Measurements from ENCODE around the gene C14orf119. TPM values are rescaled to one million over a fixed set of nuclear protein-coding genes. Genes with fewer than 3 reads are reported as not detected.

Gene C14orf119
- total and polyA plus RNA-seq, 9 of the 15 experiments (the other 6 are each of a cell fraction or from before 2014, with no cell fraction given) = 36.7 to 251 (median 51.8) TPM

DNA sequence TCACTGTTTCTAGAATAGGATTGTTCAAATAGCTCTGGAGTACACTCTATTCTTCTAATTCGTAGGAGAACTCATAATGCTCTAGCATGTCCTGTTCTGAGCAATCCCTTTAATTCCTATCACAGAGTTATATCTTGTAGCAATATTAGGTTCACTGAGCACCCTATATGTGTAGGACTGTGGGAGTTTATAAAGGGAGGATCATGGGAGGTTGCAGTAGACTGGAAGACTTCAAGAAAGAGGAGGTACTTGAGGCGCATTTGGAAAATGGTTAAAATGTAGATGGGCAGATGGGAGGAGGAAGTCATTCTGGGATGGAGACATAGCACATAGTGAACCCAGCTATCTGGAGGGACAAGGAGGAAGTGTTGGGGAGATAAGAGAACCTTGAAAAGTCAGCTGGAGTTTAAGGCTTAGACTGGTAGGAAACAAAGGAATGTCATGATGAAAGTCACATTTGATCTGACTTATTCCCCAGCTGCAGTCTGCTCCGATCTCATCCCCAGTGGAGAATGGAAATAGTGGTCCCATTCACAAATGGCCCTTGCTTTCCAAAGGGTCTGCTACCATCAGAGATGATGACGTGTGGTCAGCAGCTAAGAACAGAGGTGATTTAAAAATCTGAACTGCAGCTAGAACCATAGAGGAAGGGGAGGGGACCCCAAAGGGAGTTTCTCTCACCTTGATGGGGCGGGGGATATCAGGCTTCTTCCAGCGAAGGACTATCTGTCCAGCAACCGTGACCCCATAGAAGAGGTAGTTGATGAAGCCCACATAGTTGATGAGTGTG, 33.9 kb downstream of the C14orf119 start (continued):
- TF ChIP-seq USF1 (CRISPR knock-in tag; IDR thresholded peaks at IDR 0.05) (no peak), SNRNP70 (optimal IDR thresholded peaks at IDR 0.05; ENCODE audit: low read depth, low read length) (no peak), TBL1XR1 (IDR thresholded peaks at IDR 0.05; ENCODE audit: low read length in 2 of 2) (peak in 1 of 2 experiments; percentile 56; a peak in 1 of 4 replicates), SMARCC2 (IDR thresholded peaks at IDR 0.05; ENCODE audit: low read depth) (no peak), MCM2 (IDR thresholded peaks at IDR 0.05; ENCODE audit: low read depth) (no peak), SAP30 (IDR thresholded peaks at IDR 0.05; ENCODE audit: borderline replicate concordance, insufficient read depth, low read depth, low read length, poor library complexity, severe bottlenecking) (no peak), ETV5 (CRISPR knock-in tag; IDR thresholded peaks at IDR 0.05; ENCODE audit: low read depth) (0 out of 2 replicates have a peak, but pooled peaks have one; percentile 40), PHTF2 (CRISPR knock-in tag; IDR thresholded peaks at IDR 0.05) (no peak), TCF3 (CRISPR knock-in tag; IDR thresholded peaks at IDR 0.05) (peak; percentile 86), TOE1 (IDR thresholded peaks at IDR 0.05; ENCODE audit: borderline replicate concordance) (no peak), TOE1 (CRISPR knock-in tag; IDR thresholded peaks at IDR 0.05; ENCODE audit: borderline replicate concordance, low read depth) (no peak), IFI16 (CRISPR knock-in tag; IDR thresholded peaks at IDR 0.05) (no peak), KDM1A (IDR thresholded peaks at IDR 0.05) (peak; percentile 59 to 73; a peak in 3 of 4 replicates), POLR2AphosphoS5 (IDR thresholded peaks at IDR 0.05; ENCODE audit: control insufficient read depth, insufficient read depth, low read depth, low read length) (peak; percentile 37; the same call in 1 of the 2 replicates), RUNX1 (IDR thresholded peaks at IDR 0.05; ENCODE audit: low read depth) (no peak), PURB (CRISPR knock-in tag; IDR thresholded peaks at IDR 0.05; ENCODE audit: low read depth) (no peak), CXXC5 (CRISPR knock-in tag; IDR thresholded peaks at IDR 0.05) (no peak)
- TF ChIP-seq, protein P1, sequence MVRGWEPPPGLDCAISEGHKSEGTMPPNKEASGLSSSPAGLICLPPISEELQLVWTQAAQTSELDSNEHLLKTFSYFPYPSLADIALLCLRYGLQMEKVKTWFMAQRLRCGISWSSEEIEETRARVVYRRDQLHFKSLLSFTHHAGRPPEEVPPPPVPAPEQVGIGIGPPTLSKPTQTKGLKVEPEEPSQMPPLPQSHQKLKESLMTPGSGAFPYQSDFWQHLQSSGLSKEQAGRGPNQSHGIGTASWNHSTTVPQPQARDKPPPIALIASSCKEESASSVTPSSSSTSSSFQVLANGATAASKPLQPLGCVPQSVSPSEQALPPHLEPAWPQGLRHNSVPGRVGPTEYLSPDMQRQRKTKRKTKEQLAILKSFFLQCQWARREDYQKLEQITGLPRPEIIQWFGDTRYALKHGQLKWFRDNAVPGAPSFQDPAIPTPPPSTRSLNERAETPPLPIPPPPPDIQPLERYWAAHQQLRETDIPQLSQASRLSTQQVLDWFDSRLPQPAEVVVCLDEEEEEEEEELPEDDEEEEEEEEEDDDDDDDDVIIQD (CRISPR knock-in tag; IDR thresholded peaks at IDR 0.05) = no peak
- TF ChIP-seq, protein P2, sequence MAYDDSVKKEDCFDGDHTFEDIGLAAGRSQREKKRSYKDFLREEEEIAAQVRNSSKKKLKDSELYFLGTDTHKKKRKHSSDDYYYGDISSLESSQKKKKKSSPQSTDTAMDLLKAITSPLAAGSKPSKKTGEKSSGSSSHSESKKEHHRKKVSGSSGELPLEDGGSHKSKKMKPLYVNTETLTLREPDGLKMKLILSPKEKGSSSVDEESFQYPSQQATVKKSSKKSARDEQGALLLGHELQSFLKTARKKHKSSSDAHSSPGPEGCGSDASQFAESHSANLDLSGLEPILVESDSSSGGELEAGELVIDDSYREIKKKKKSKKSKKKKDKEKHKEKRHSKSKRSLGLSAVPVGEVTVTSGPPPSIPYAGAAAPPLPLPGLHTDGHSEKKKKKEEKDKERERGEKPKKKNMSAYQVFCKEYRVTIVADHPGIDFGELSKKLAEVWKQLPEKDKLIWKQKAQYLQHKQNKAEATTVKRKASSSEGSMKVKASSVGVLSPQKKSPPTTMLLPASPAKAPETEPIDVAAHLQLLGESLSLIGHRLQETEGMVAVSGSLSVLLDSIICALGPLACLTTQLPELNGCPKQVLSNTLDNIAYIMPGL (CRISPR knock-in tag; IDR thresholded peaks at IDR 0.05) = no peak
- TF ChIP-seq, protein P3, sequence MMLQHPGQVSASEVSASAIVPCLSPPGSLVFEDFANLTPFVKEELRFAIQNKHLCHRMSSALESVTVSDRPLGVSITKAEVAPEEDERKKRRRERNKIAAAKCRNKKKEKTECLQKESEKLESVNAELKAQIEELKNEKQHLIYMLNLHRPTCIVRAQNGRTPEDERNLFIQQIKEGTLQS (IDR thresholded peaks at IDR 0.05) = no peak
- TF ChIP-seq, protein P3 (CRISPR knock-in tag; conservative IDR thresholded peaks at IDR 0.05) = no peak
- TF ChIP-seq, protein P4, sequence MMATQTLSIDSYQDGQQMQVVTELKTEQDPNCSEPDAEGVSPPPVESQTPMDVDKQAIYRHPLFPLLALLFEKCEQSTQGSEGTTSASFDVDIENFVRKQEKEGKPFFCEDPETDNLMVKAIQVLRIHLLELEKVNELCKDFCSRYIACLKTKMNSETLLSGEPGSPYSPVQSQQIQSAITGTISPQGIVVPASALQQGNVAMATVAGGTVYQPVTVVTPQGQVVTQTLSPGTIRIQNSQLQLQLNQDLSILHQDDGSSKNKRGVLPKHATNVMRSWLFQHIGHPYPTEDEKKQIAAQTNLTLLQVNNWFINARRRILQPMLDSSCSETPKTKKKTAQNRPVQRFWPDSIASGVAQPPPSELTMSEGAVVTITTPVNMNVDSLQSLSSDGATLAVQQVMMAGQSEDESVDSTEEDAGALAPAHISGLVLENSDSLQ (IDR thresholded peaks at IDR 0.05) = peak; percentile 36; the same call in 1 of the 2 replicates

Data from K562 (cell line).